IPS-18a (cell line): ENCODE data around the gene PXMP4.

ENCODE experiments used
- H3K27ac ChIP-seq: one replicate; pipeline ENCODE4 v1.5.1; 2013; ENCODE audit warnings: low read length
- H3K27me3 ChIP-seq: one replicate; pipeline ENCODE4 v1.6.1; 2013; ENCODE audit warnings: mild to moderate bottlenecking, low read length; ENCODE audit not compliant: control insufficient read depth, insufficient read depth
- H3K36me3 ChIP-seq: one replicate; pipeline ENCODE4 v1.6.1; 2013; ENCODE audit warnings: low read depth, low read length; ENCODE audit not compliant: control insufficient read depth
- H3K4me1 ChIP-seq: one replicate; pipeline ENCODE4 v1.6.1; 2013; ENCODE audit warnings: low read depth, low read length; ENCODE audit not compliant: control insufficient read depth
- H3K4me3 ChIP-seq: one replicate; pipeline ENCODE4 v1.5.1; 2013; ENCODE audit warnings: low read length
- H3K9ac ChIP-seq: one replicate; pipeline ENCODE4 v1.6.1; 2013; ENCODE audit warnings: mild to moderate bottlenecking, low read length, moderate library complexity
- H3K9me3 ChIP-seq: one replicate; pipeline ENCODE4 v1.6.1; 2013; ENCODE audit warnings: low read depth, low read length; ENCODE audit not compliant: control insufficient read depth

The PXMP4 gene

DNA sequence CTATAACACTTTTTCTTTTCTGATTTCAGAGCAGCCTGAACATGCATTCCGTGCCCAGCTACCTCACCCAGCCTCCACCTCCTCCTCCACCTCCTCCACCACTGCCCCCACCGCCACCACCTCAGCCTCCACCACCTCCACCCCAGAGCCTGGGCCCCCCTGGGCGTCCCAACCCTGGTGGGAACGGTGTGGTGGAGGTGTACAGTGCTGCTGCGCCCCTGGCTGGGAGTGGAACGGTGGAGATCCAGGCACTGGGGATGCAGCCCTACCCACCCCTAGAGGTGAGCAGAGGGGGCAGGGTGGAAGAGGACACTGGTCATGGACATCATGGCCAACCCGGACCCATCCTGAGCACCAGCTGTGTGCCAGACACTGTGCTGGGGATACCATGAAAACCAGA is 33.0 kb upstream of the PXMP4 start:
- no peaks in the 10 kb centered on the region for H3K9me3 ChIP-seq
- no peak overlapping the region for H3K27ac ChIP-seq
- no peak overlapping the region for H3K4me3 ChIP-seq
- H3K27me3 ChIP-seq: no peaks in the 10 kb centered on the region
- peaks cover 6% of the 10 kb centered on the region for H3K4me1 ChIP-seq
- no peak overlapping the region for H3K9ac ChIP-seq
- H3K36me3 ChIP-seq: peaks cover 20% of the 10 kb centered on the region

DNA sequence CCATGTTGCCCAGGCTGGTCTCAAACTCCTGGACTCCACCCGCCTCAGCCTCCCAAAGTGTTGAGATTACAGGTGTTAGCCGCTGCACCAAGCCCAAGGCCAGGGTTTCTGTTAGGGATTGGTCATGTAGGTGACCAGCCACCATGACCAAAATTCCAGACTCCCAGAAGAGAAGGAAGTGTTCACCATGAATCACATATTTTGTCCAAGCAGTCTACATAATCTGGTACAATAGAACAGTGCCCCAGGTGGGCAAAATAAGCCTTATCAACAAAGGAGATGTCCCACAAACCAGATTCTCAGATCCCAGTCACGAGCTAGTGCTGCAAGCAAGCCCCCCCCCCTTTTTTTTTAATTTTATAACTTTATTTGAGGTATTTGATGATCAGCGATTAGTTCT is 31.7 kb upstream of the PXMP4 start:
- no peak overlapping the region for H3K9ac ChIP-seq
- H3K9me3 ChIP-seq: no peaks in the 10 kb centered on the region
- H3K4me1 ChIP-seq: peaks cover 6% of the 10 kb centered on the region
- H3K27ac ChIP-seq: no peak overlapping the region
- H3K27me3 ChIP-seq: no peaks in the 10 kb centered on the region
- H3K4me3 ChIP-seq: no peak overlapping the region
- H3K36me3 ChIP-seq: peaks cover 17% of the 10 kb centered on the region

- H3K36me3 ChIP-seq: peaks cover 3% of the 10 kb centered on the region
- H3K4me1 ChIP-seq: no peaks in the 10 kb centered on the region
- H3K4me3 ChIP-seq: no peak overlapping the region
- H3K27me3 ChIP-seq: no peaks in the 10 kb centered on the region
- H3K9ac ChIP-seq: no peak overlapping the region
- no peak overlapping the region for H3K27ac ChIP-seq
- H3K9me3 ChIP-seq: no peaks in the 10 kb centered on the region
Measured at GRCh38 chr20:33746325-33746998, 26.4 kb upstream of the PXMP4 start.

DNA sequence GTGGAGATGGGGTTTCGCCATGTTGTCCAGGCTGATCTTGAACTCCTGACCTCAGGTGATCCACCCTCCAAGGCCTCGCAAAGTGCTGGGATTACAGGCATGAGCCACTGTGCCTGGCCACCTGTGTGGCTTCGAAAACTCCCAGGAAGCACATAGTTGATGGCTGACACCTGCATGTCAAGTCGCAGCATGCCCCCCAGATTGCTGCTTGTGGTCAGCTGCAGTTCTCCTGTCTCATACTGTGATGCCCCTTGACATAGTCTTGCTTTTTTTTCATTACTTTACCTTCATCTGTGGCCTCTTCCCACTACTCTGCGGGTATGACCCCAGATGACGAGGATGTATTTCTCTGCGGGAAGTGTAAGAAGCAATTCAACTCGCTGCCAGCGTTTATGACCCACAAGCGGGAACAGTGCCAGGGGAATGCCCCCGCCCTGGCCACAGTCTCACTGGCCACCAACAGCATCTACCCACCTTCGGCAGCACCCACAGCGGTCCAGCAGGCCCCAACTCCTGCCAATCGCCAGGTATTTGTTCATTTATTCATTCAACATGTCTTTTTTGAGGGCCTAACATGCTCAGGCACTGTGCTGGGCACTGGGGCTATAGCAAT is 24.8 kb upstream of the PXMP4 start:
- H3K36me3 ChIP-seq: no peaks in the 10 kb centered on the region
- H3K4me3 ChIP-seq: no peak overlapping the region
- H3K4me1 ChIP-seq: no peaks in the 10 kb centered on the region
- no peak overlapping the region for H3K27ac ChIP-seq
- H3K9ac ChIP-seq: no peak overlapping the region
- H3K27me3 ChIP-seq: no peaks in the 10 kb centered on the region
- H3K9me3 ChIP-seq: no peaks in the 10 kb centered on the region

- Histone ChIP-seq H3K4me1 (no peaks in the 10 kb centered on the region), H3K36me3 (no peaks in the 10 kb centered on the region), H3K27ac (no peak overlapping the region), H3K9me3 (no peaks in the 10 kb centered on the region), H3K4me3 (no peak overlapping the region), H3K27me3 (no peaks in the 10 kb centered on the region), H3K9ac (no peak overlapping the region)
Measured at GRCh38 chr20:33744181-33744580, 24.1 kb upstream of the PXMP4 start.

- Histone ChIP-seq H3K27ac (no peak overlapping the region), H3K36me3 (no peaks in the 10 kb centered on the region), H3K4me3 (no peak overlapping the region), H3K4me1 (no peaks in the 10 kb centered on the region), H3K9me3 (peaks cover 6% of the 10 kb centered on the region), H3K9ac (no peak overlapping the region), H3K27me3 (no peaks in the 10 kb centered on the region)
Measured at GRCh38 chr20:33740189-33740588, 20.1 kb upstream of the PXMP4 start.

GRCh38 chr20:33739493-33739892 is 19.4 kb upstream of the PXMP4 start:
- no peak overlapping the region for H3K9ac ChIP-seq

DNA sequence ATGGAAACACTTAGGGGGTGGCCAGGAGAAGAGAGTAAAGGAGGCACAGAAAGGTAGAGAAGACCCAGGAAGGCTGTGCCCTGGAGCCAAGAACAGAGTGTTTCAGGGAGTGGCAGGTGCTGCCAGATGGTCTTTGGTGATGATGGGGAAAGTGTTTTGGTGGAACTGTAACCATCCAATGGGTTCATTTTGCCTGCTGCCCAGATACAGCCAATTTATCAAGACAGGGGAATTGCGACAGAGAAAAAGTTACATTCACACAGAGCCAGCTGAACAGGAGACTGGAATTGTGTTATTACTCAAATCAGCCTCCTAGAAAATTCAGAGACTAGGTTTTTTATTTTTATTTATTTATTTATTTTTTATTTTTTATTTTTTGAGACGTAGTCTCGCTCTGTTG is 16.9 kb upstream of the PXMP4 start:
- no peak overlapping the region for H3K9ac ChIP-seq
- H3K4me3 ChIP-seq: no peak overlapping the region
- peaks cover 6% of the 10 kb centered on the region for H3K9me3 ChIP-seq
- H3K27ac ChIP-seq: no peak overlapping the region
- H3K36me3 ChIP-seq: no peaks in the 10 kb centered on the region
- peaks cover 6% of the 10 kb centered on the region for H3K4me1 ChIP-seq
- H3K27me3 ChIP-seq: no peaks in the 10 kb centered on the region

More at GRCh38 chr20:33739493-33739892, 19.4 kb upstream of the PXMP4 start:
- H3K36me3 ChIP-seq: no peaks in the 10 kb centered on the region
- no peaks in the 10 kb centered on the region for H3K27me3 ChIP-seq
- H3K27ac ChIP-seq: no peak overlapping the region
- peaks cover 6% of the 10 kb centered on the region for H3K9me3 ChIP-seq
- no peak overlapping the region for H3K4me3 ChIP-seq
- no peaks in the 10 kb centered on the region for H3K4me1 ChIP-seq

DNA sequence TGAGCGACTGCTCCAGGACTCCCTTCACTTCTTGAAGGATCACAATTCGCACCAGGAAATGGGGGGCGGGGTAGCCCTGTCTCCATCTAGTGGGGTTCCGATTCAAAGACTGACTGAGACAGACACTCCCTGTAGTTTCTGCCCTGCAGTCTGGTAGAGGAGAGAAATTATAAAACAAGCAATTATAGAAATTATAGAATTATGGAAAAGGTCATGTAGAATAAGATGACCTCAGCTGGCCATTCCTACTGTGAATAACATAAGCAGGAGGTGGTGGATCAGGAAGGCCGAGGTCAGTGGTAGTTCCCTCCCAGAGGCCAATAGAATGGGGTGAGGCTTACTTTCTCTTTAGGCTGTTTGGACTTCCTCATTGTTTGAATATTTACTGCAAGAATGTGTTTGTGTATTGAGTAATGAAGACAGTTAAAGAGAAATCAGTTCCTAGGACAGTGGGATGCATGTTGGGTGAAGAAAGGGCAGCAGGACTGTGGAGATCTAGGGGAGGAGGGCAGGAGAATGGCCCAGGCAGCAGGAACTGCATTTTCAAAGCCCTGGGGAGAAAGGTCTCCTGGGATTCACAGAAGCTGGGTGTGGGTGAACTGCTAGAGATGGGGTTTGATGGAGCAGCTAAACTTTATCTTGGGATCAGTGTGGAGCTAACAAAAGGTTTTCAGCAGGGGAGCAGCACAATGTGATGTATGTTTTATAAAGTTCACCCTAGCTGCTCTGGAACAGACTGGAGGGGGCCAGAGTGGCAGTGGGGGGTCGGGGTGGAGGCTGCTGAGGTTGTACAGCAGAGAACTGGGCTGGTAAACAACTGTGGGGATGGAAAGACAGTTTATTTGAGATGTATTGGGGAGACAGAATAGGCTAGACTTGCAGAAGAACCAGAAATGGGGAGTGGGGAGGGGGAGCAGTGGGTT is 13.8 kb upstream of the PXMP4 start:
- no peak overlapping the region for H3K9ac ChIP-seq
- no peak overlapping the region for H3K4me3 ChIP-seq
- no peaks in the 10 kb centered on the region for H3K27me3 ChIP-seq
- H3K27ac ChIP-seq: no peak overlapping the region
- H3K36me3 ChIP-seq: no peaks in the 10 kb centered on the region
- H3K4me1 ChIP-seq: peaks cover 6% of the 10 kb centered on the region
- H3K9me3 ChIP-seq: peaks cover 6% of the 10 kb centered on the region

GRCh38 chr20:33732166-33732970 is 12.3 kb upstream of the PXMP4 start:
- Histone ChIP-seq H3K36me3 (no peaks in the 10 kb centered on the region), H3K27ac (no peak overlapping the region), H3K4me1 (peaks cover 6% of the 10 kb centered on the region), H3K9ac (peak overlapping the region; percentile 58), H3K9me3 (peaks cover 6% of the 10 kb centered on the region), H3K27me3 (no peaks in the 10 kb centered on the region), H3K4me3 (peak overlapping the region; percentile 54)

GRCh38 chr20:33731693-33732165 is 11.6 kb upstream of the PXMP4 start, which contains the start of gene ZNF341:
Gene ZNF341 (plus strand): TSS chr20:33731996. CDS start chr20:33732022, 26 bp downstream.
- Histone ChIP-seq H3K4me1 (peaks cover 6% of the 10 kb centered on the region), H3K9ac (peak within 1 kb of the TSS; percentile 58), H3K27me3 (no peaks in the 10 kb centered on the region), H3K27ac (no peak within 1 kb of the TSS), H3K4me3 (peak within 1 kb of the TSS; percentile 67), H3K36me3 (no peaks in the 10 kb centered on the region), H3K9me3 (peaks cover 3% of the 10 kb centered on the region)
